Measurements from ENCODE around the gene NVL.
"Not testable (repeated sequence)": the region's sequence is repeated elsewhere in the genome, so short reads cannot be mapped to it uniquely, and the experiment has no call there.

GRCh38 chr1:224311503-224311902, 18.5 kb downstream of the NVL start:
- not testable (repeated sequence) for TF ChIP-seq CTCF (IDR thresholded peaks at IDR 0.05; ENCODE audit: extremely low read depth in 1 of 2, insufficient read depth in 1 of 2, low read depth in 1 of 2, low read length in 2 of 2); POLR2AphosphoS5 (IDR thresholded peaks at IDR 0.05; ENCODE audit: insufficient read depth, low read depth, low read length)

Measured in endothelial cell of umbilical vein (primary cell).